K562 (cell line): Measurements from ENCODE around the gene TTC9C. TPM values are rescaled to one million over a fixed set of nuclear protein-coding genes. Genes with fewer than 3 reads are reported as not detected.

Source experiments
- ATAC-seq: fragments of 200-7000 bp; cut with Tn5 transposase; 3 replicates; pipeline ENCODE4 v1.9.1; 2020; ENCODE audit warnings: moderate library complexity
- BruUV-seq: library from RNA; stranded (reverse); fragments of 400-500 nt; replicated peaks from 2 replicates; lab custom pipeline; 2021; lab: Mats Ljungman, UMichigan
- CTCF ChIA-PET: fragments of 300-600 bp; formaldehyde crosslinking; extraction: SDS; loops from one replicate; lab custom pipeline; 2021; ENCODE audit warnings: low intra/inter-chr PET ratio; lab: Yijun Ruan, JAX
- POLR2A ChIA-PET: fragments of 300-600, 350-650 bp; sonication (Branson Sonifier 250); formaldehyde crosslinking; extraction: SDS; loops from one replicate; lab custom pipeline; 2021; ENCODE audit warnings: antibody characterized with exemption, inconsistent platforms; lab: Yijun Ruan, JAX
- DNase-seq, 4 experiments: peaks; one replicate each; pipeline versions ENCODE4 v3.0.0 to v3.0.0-alpha.2; 2011 to 2018; ENCODE audit warnings: low spot score in 3 of 4, mixed read lengths in 3 of 4; ENCODE audit errors: extremely low read depth in 1 of 4
- FAIRE-seq: peaks from 2 replicates; lab custom pipeline; 2011; peaks lifted over from hg19 to GRCh38; lab: Jason Lieb, UNC
- H2AFZ ChIP-seq: 2 replicates; pipeline ENCODE4 v1.6.0; 2011; ENCODE audit warnings: low read depth, low read length, control low read depth, inconsistent platforms
- H3K27ac ChIP-seq: fragments of 200-600 bp; 3 replicates; pipeline ENCODE4 v1.8.0; 2011; ENCODE audit warnings: low read depth, mild to moderate bottlenecking, control low read depth, inconsistent platforms, low read length, moderate library complexity, mixed read lengths; ENCODE audit errors: extremely low read depth
- H3K27me3 ChIP-seq, 2 experiments: fragments of 300-600 bp in 1 of 2; 2 replicates in 1 of 2; 3 replicates in 1 of 2; pipeline versions ENCODE4 v1.6.0 to v1.8.0; 2011; ENCODE audit warnings: inconsistent platforms in 2 of 2, low read length in 2 of 2, mild to moderate bottlenecking in 1 of 2, mixed read lengths in 1 of 2, moderate library complexity in 1 of 2; ENCODE audit not compliant: control insufficient read depth in 2 of 2, insufficient read depth in 2 of 2
- H3K36me3 ChIP-seq: fragments of 300-600 bp; 3 replicates; pipeline ENCODE4 v1.8.0; 2011; ENCODE audit warnings: mild to moderate bottlenecking, low read length, inconsistent platforms; ENCODE audit not compliant: control insufficient read depth, insufficient read depth
- H3K4me1 ChIP-seq, 2 experiments: fragments of 200-600 bp in 1 of 2; replicated peaks in 1 of 2; 2 replicates in 1 of 2; 3 replicates in 1 of 2; pipeline versions ENCODE4 v1.5.1 to v1.8.0; 2011; ENCODE audit warnings: inconsistent platforms in 2 of 2, low read length in 2 of 2, mild to moderate bottlenecking in 1 of 2, mixed read lengths in 1 of 2, moderate library complexity in 1 of 2; ENCODE audit not compliant: control insufficient read depth in 2 of 2, insufficient read depth in 2 of 2
- H3K4me2 ChIP-seq: 2 replicates; pipeline ENCODE4 v1.6.1; 2011; ENCODE audit warnings: low read length, control low read depth, inconsistent platforms, mixed read lengths; ENCODE audit not compliant: insufficient read depth
- H3K4me3 ChIP-seq: fragments of 200-600 bp; sonication (generic), shearing (Covaris generic); 2 replicates; pipeline ENCODE4 v1.5.1; 2016; ENCODE audit warnings: control low read depth, inconsistent platforms
- H3K79me2 ChIP-seq: fragments of 200-600 bp; 3 replicates; pipeline ENCODE4 v1.8.0; 2011; ENCODE audit warnings: low read length, inconsistent platforms; ENCODE audit not compliant: control insufficient read depth, insufficient read depth
- H3K9ac ChIP-seq, 2 experiments: 2 replicates each; pipeline versions ENCODE4 v1.6.0 to v1.6.1; 2011; ENCODE audit warnings: low read depth in 2 of 2, low read length in 2 of 2, control low read depth in 1 of 2, inconsistent platforms in 1 of 2, mild to moderate bottlenecking in 1 of 2, mixed read lengths in 1 of 2; ENCODE audit not compliant: insufficient read depth in 1 of 2
- H3K9me1 ChIP-seq: one replicate; pipeline ENCODE4 v1.6.0; 2011; ENCODE audit warnings: inconsistent platforms, mild to moderate bottlenecking, low read length, moderate library complexity; ENCODE audit not compliant: control insufficient read depth, insufficient read depth
- H3K9me3 ChIP-seq: replicated peaks from 2 replicates; pipeline ENCODE4 v1.5.1; 2011; ENCODE audit warnings: low read depth, low read length, inconsistent platforms; ENCODE audit not compliant: control insufficient read depth, insufficient read depth
- H4K20me1 ChIP-seq: replicated peaks from 2 replicates; pipeline ENCODE4 v1.6.1; 2011; ENCODE audit warnings: low read length, inconsistent platforms, mixed read lengths; ENCODE audit not compliant: control insufficient read depth, insufficient read depth
- ASH1L ChIP-seq: fragments of 450-650 bp; IDR thresholded peaks from 2 replicates; pipeline ENCODE4 v1.6.1; 2018; ENCODE audit warnings: borderline replicate concordance, mild to moderate bottlenecking, low read depth; ENCODE audit not compliant: partially characterized antibody
- DDX20 ChIP-seq: fragments of 450-650 bp; IDR thresholded peaks from 2 replicates; pipeline ENCODE4 v1.6.1; 2016; ENCODE audit warnings: missing genetic modification characterization, low read depth, mild to moderate bottlenecking, missing compliant biosample characterization, moderate library complexity
- DEAF1 ChIP-seq: fragments of 450-650 bp; formaldehyde crosslinking; IDR thresholded peaks from 2 replicates; pipeline ENCODE4 v1.4.0; 2020; ENCODE audit warnings: mild to moderate bottlenecking, moderate library complexity
- E2F3 ChIP-seq: fragments of 250-450 bp; sonication (Bioruptor Pico); IDR thresholded peaks from 2 replicates; pipeline ENCODE4 v1.4.0; 2020; ENCODE audit warnings: mild to moderate bottlenecking
- FOS ChIP-seq: IDR thresholded peaks from 3 replicates; pipeline ENCODE4 v1.6.1; 2011; ENCODE audit not compliant: insufficient read length; ENCODE audit errors: extremely low read depth
- HMBOX1 ChIP-seq: sonication (generic); IDR thresholded peaks from 2 replicates; pipeline ENCODE4 v1.6.1; 2016
- NEUROD1 ChIP-seq: fragments of 150-350 bp; IDR thresholded peaks from 2 replicates; pipeline ENCODE4 v1.6.1; 2014; ENCODE audit warnings: borderline replicate concordance, low read length, low read depth; ENCODE audit not compliant: partially characterized antibody
- NKRF ChIP-seq: fragments of 450-650 bp; IDR thresholded peaks from 2 replicates; pipeline ENCODE4 v1.6.1; 2016; ENCODE audit warnings: borderline replicate concordance
- PML ChIP-seq: IDR thresholded peaks from 2 replicates; pipeline ENCODE4 v1.6.1; 2012; ENCODE audit warnings: low read length, inconsistent platforms
- ZFX ChIP-seq: sonication (generic); formaldehyde crosslinking; IDR thresholded peaks from 2 replicates; pipeline ENCODE4 v1.8.0; 2022; ENCODE audit warnings: mild to moderate bottlenecking, missing genetic modification reagents, moderate library complexity
- ZNF431 ChIP-seq: sonication (generic); formaldehyde crosslinking; IDR thresholded peaks from 2 replicates; pipeline ENCODE4 v1.8.0; 2022; ENCODE audit warnings: mild to moderate bottlenecking, missing genetic modification reagents
- ZNF57 ChIP-seq: fragments of 450-650 bp; formaldehyde crosslinking; IDR thresholded peaks from 2 replicates; pipeline ENCODE4 v1.4.0; 2020; ENCODE audit warnings: mild to moderate bottlenecking, moderate library complexity
- ZNF740 ChIP-seq, 3 experiments: fragments of 200-800 bp in 1 of 3; sonication (Bioruptor generic) in 1 of 3; sonication (generic) in 1 of 3; formaldehyde crosslinking in 1 of 3; IDR thresholded peaks; 2 replicates each; pipeline versions ENCODE4 v1.6.1 to v1.8.0; 2016 to 2022; ENCODE audit warnings: mild to moderate bottlenecking in 2 of 3, missing compliant biosample characterization in 2 of 3, missing genetic modification characterization in 2 of 3, missing genetic modification reagents in 1 of 3
- WGBS: fragments of 100-300 bp; shearing (Covaris generic); methylation state at CpG from one replicate; pipeline ENCODE4 v1.1.6; 2016; ENCODE audit warnings: low coverage, mixed read lengths; ENCODE audit not compliant: insufficient coverage; ENCODE audit errors: missing lambda C conversion rate; 5-methylcytosine and 5-hydroxymethylcytosine counted together
- in situ Hi-C: fragments of 300-500 bp; cut with MboI; formaldehyde crosslinking; loops from 4 replicates; pipeline ENCODE4 v1.15.0; 2018; ENCODE audit warnings: inconsistent platforms, mixed read lengths
- intact Hi-C: fragments of 100-400 bp; cut with micrococcal nuclease; formaldehyde crosslinking; loops from 2 replicates; pipeline ENCODE4 v1.14.2; 2022
- polyA plus RNA-seq, 8 experiments: library from polyadenylated mRNA; depleted of rRNA in 4 of 8; stranded (reverse) in 5 of 8; unstranded in 3 of 8; fragments of >200 nt; fragmentation: Nextera tagmentation in 2 of 8; fragmentation: Illumina TruSeq in 1 of 8; extraction: Ambion mirVana in 2 of 8; extraction: Trizol in 1 of 8; gene quantifications; 2 replicates each; pipeline versions ENCODE4 v1.2.1 to v1.2.3, GENCODE V29; 2011 to 2014; ENCODE audit warnings: inconsistent platforms in 1 of 8, missing spikeins in 1 of 8
- total RNA-seq, 7 experiments: library from RNA; depleted of rRNA in 6 of 7; stranded (reverse); fragments of >200 nt in 6 of 7; fragmentation: Illumina TruSeq in 2 of 7; extraction: Trizol in 2 of 7; gene quantifications; 2 replicates each; pipeline versions ENCODE4 v1.2.1 to v1.2.3, GENCODE V29; 2011 to 2021; ENCODE audit warnings: low replicate concordance in 1 of 7

TTC9C gene
- total and polyA plus RNA-seq, 9 of the 15 experiments (the other 6 are each of a cell fraction or from before 2014, with no cell fraction given): 32.8 to 59.0 (median 37.1) TPM

GRCh38 chr11:62716816-62717215 lies 11.5 kb upstream of the TTC9C start:
- in situ Hi-C loops: no loop called here
- no peak overlapping the region for H3K4me2 ChIP-seq
- ATAC-seq: no peak
- 94% methylated on average over 11 of the region's 11 CpGs for whole genome bisulfite sequencing
- intact Hi-C loops: no loop called here
- H3K27me3 ChIP-seq: no peaks in the 10 kb centered on the region
- no peak overlapping the region for H3K4me3 ChIP-seq
- no peaks in the 10 kb centered on the region for H3K9me1 ChIP-seq
- CTCF ChIA-PET: no interaction called here
- FAIRE-seq: no peak
- peaks cover 42% of the 10 kb centered on the region; the same call in 2 of the 3 replicates for H3K79me2 ChIP-seq
- POLR2A ChIA-PET: interaction anchor here (0.7 to 5.9 kb wide), 3 partner anchors 10 to 13 kb away, joined by 4 to 29 read pairs (median 11); partner anchors contain the start of genes BSCL2, GNG3 and HNRNPUL2
- peaks cover 7 to 9% of the 10 kb centered on the region in 2 experiments; a peak in 4 of 5 replicates for H3K4me1 ChIP-seq
- H3K9ac ChIP-seq: no peak overlapping the region
- H3K27ac ChIP-seq: no peak overlapping the region
- H2AFZ ChIP-seq: no peak overlapping the region
- no TSS peak for BruUV-seq
- H3K36me3 ChIP-seq: peaks cover 97% of the 10 kb centered on the region
- no peak for TF ChIP-seq ZFX (CRISPR knock-in tag)
- TF ChIP-seq PML: no peak
- TF ChIP-seq ZNF431 (CRISPR knock-in tag): no peak
- no peak for TF ChIP-seq NKRF
- no peak for TF ChIP-seq HMBOX1
- no peak for TF ChIP-seq DDX20 (tag)
- TF ChIP-seq DEAF1 (CRISPR knock-in tag): no peak
- no peak for TF ChIP-seq ZNF57 (CRISPR knock-in tag)
- TF ChIP-seq E2F3 (CRISPR knock-in tag): no peak
- TF ChIP-seq NEUROD1: no peak
- no peak for TF ChIP-seq FOS
- no peak for TF ChIP-seq ZNF740 (CRISPR knock-in tag; IDR thresholded peaks at IDR 0.05)
- TF ChIP-seq ZNF740 (tag; IDR thresholded peaks at IDR 0.05): no peak
- no peak for TF ChIP-seq ASH1L
- H4K20me1 ChIP-seq: peaks cover 4% of the 10 kb centered on the region; the same call in 1 of the 2 replicates
- H3K9me3 ChIP-seq: no peaks in the 10 kb centered on the region
- no peak for DNase-seq
